ENCODE results near the gene PANX1.

The PANX1 gene

GRCh38 chr11:94181943-94182342, 53.3 kb downstream of the PANX1 start:
- no peaks in the 10 kb centered on the region for H3K9me3 ChIP-seq (ENCODE audit: control insufficient read depth, low read length)
- H3K27me3 ChIP-seq (replicated peaks; ENCODE audit: control insufficient read depth, insufficient read depth, low read length, poor library complexity, severe bottlenecking) = no peaks in the 10 kb centered on the region
- no peak for DNase-seq
- no peak overlapping the region for H3K4me3 ChIP-seq (ENCODE audit: insufficient read depth, low read depth, low read length, poor library complexity, severe bottlenecking)
- no peak overlapping the region for H3K27ac ChIP-seq (ENCODE audit: insufficient read depth, low read length, poor library complexity, severe bottlenecking)
- H3K36me3 ChIP-seq (ENCODE audit: control insufficient read depth, insufficient read depth, low read length) = peaks cover 21% of the 10 kb centered on the region
- no peaks in the 10 kb centered on the region for H3K4me1 ChIP-seq (ENCODE audit: control insufficient read depth, insufficient read depth, low read length, poor library complexity, severe bottlenecking)

- no peak for DNase-seq
- Histone ChIP-seq H3K36me3 (ENCODE audit: control insufficient read depth, insufficient read depth, low read length) (peaks cover 16% of the 10 kb centered on the region), H3K4me1 (ENCODE audit: control insufficient read depth, insufficient read depth, low read length, poor library complexity, severe bottlenecking) (no peaks in the 10 kb centered on the region), H3K27me3 (replicated peaks; ENCODE audit: control insufficient read depth, insufficient read depth, low read length, poor library complexity, severe bottlenecking) (no peaks in the 10 kb centered on the region), H3K27ac (ENCODE audit: insufficient read depth, low read length, poor library complexity, severe bottlenecking) (no peak overlapping the region), H3K4me3 (ENCODE audit: insufficient read depth, low read depth, low read length, poor library complexity, severe bottlenecking) (no peak overlapping the region), H3K9me3 (ENCODE audit: control insufficient read depth, low read length) (no peaks in the 10 kb centered on the region)
These were observed 54.7 kb downstream of the PANX1 start for GRCh38 chr11:94183251-94183885.

GRCh38 chr11:94183886-94184264, 55.2 kb downstream of the PANX1 start:
- Histone ChIP-seq H3K27ac (ENCODE audit: insufficient read depth, low read length, poor library complexity, severe bottlenecking) (no peak overlapping the region), H3K27me3 (replicated peaks; ENCODE audit: control insufficient read depth, insufficient read depth, low read length, poor library complexity, severe bottlenecking) (no peaks in the 10 kb centered on the region), H3K36me3 (ENCODE audit: control insufficient read depth, insufficient read depth, low read length) (peaks cover 11% of the 10 kb centered on the region), H3K9me3 (ENCODE audit: control insufficient read depth, low read length) (no peaks in the 10 kb centered on the region), H3K4me1 (ENCODE audit: control insufficient read depth, insufficient read depth, low read length, poor library complexity, severe bottlenecking) (no peaks in the 10 kb centered on the region), H3K4me3 (ENCODE audit: insufficient read depth, low read depth, low read length, poor library complexity, severe bottlenecking) (no peak overlapping the region)
- DNase-seq = no peak

GRCh38 chr11:94184362-94184761, 55.7 kb downstream of the PANX1 start:
- Histone ChIP-seq H3K4me1 (ENCODE audit: control insufficient read depth, insufficient read depth, low read length, poor library complexity, severe bottlenecking) (no peaks in the 10 kb centered on the region), H3K9me3 (ENCODE audit: control insufficient read depth, low read length) (no peaks in the 10 kb centered on the region), H3K27ac (ENCODE audit: insufficient read depth, low read length, poor library complexity, severe bottlenecking) (no peak overlapping the region), H3K36me3 (ENCODE audit: control insufficient read depth, insufficient read depth, low read length) (peaks cover 9% of the 10 kb centered on the region), H3K4me3 (ENCODE audit: insufficient read depth, low read depth, low read length, poor library complexity, severe bottlenecking) (no peak overlapping the region), H3K27me3 (replicated peaks; ENCODE audit: control insufficient read depth, insufficient read depth, low read length, poor library complexity, severe bottlenecking) (no peaks in the 10 kb centered on the region)
- DNase-seq = no peak

GRCh38 chr11:94184846-94185245, 56.2 kb downstream of the PANX1 start:
- no peaks in the 10 kb centered on the region for H3K4me1 ChIP-seq (ENCODE audit: control insufficient read depth, insufficient read depth, low read length, poor library complexity, severe bottlenecking)
- peaks cover 9% of the 10 kb centered on the region for H3K36me3 ChIP-seq (ENCODE audit: control insufficient read depth, insufficient read depth, low read length)
- no peak overlapping the region for H3K27ac ChIP-seq (ENCODE audit: insufficient read depth, low read length, poor library complexity, severe bottlenecking)
- DNase-seq = no peak
- no peak overlapping the region for H3K4me3 ChIP-seq (ENCODE audit: insufficient read depth, low read depth, low read length, poor library complexity, severe bottlenecking)
- H3K9me3 ChIP-seq (ENCODE audit: control insufficient read depth, low read length) = no peaks in the 10 kb centered on the region
- no peaks in the 10 kb centered on the region for H3K27me3 ChIP-seq (replicated peaks; ENCODE audit: control insufficient read depth, insufficient read depth, low read length, poor library complexity, severe bottlenecking)

- Histone ChIP-seq H3K4me1 (ENCODE audit: control insufficient read depth, insufficient read depth, low read length, poor library complexity, severe bottlenecking) (no peaks in the 10 kb centered on the region), H3K9me3 (ENCODE audit: control insufficient read depth, low read length) (no peaks in the 10 kb centered on the region), H3K4me3 (ENCODE audit: insufficient read depth, low read depth, low read length, poor library complexity, severe bottlenecking) (no peak overlapping the region), H3K27ac (ENCODE audit: insufficient read depth, low read length, poor library complexity, severe bottlenecking) (no peak overlapping the region), H3K36me3 (ENCODE audit: control insufficient read depth, insufficient read depth, low read length) (peaks cover 9% of the 10 kb centered on the region), H3K27me3 (replicated peaks; ENCODE audit: control insufficient read depth, insufficient read depth, low read length, poor library complexity, severe bottlenecking) (no peaks in the 10 kb centered on the region)
- DNase-seq = no peak
These were observed 56.9 kb downstream of the PANX1 start for GRCh38 chr11:94185416-94186084.

GRCh38 chr11:94186342-94187203, 57.9 kb downstream of the PANX1 start:
- no peak overlapping the region for H3K27ac ChIP-seq (ENCODE audit: insufficient read depth, low read length, poor library complexity, severe bottlenecking)
- no peaks in the 10 kb centered on the region for H3K4me1 ChIP-seq (ENCODE audit: control insufficient read depth, insufficient read depth, low read length, poor library complexity, severe bottlenecking)
- no peaks in the 10 kb centered on the region for H3K9me3 ChIP-seq (ENCODE audit: control insufficient read depth, low read length)
- no peak for DNase-seq
- H3K27me3 ChIP-seq (replicated peaks; ENCODE audit: control insufficient read depth, insufficient read depth, low read length, poor library complexity, severe bottlenecking) = no peaks in the 10 kb centered on the region
- peaks cover 4% of the 10 kb centered on the region for H3K36me3 ChIP-seq (ENCODE audit: control insufficient read depth, insufficient read depth, low read length)
- no peak overlapping the region for H3K4me3 ChIP-seq (ENCODE audit: insufficient read depth, low read depth, low read length, poor library complexity, severe bottlenecking)

GRCh38 chr11:94193288-94193687, 64.6 kb downstream of the PANX1 start:
- Histone ChIP-seq H3K27ac (ENCODE audit: insufficient read depth, low read length, poor library complexity, severe bottlenecking) (no peak overlapping the region), H3K4me3 (ENCODE audit: insufficient read depth, low read depth, low read length, poor library complexity, severe bottlenecking) (no peak overlapping the region), H3K9me3 (ENCODE audit: control insufficient read depth, low read length) (no peaks in the 10 kb centered on the region), H3K4me1 (ENCODE audit: control insufficient read depth, insufficient read depth, low read length, poor library complexity, severe bottlenecking) (no peaks in the 10 kb centered on the region), H3K36me3 (ENCODE audit: control insufficient read depth, insufficient read depth, low read length) (no peaks in the 10 kb centered on the region), H3K27me3 (replicated peaks; ENCODE audit: control insufficient read depth, insufficient read depth, low read length, poor library complexity, severe bottlenecking) (no peaks in the 10 kb centered on the region)
- DNase-seq = no peak

- DNase-seq = no peak
These were observed 66.1 kb downstream of the PANX1 start for GRCh38 chr11:94194712-94195111.

GRCh38 chr11:94196363-94196762, 67.7 kb downstream of the PANX1 start:
- H3K4me1 ChIP-seq (ENCODE audit: control insufficient read depth, insufficient read depth, low read length, poor library complexity, severe bottlenecking) = no peaks in the 10 kb centered on the region
- H3K36me3 ChIP-seq (ENCODE audit: control insufficient read depth, insufficient read depth, low read length) = no peaks in the 10 kb centered on the region

More at GRCh38 chr11:94194712-94195111, 66.1 kb downstream of the PANX1 start:
- H3K36me3 ChIP-seq (ENCODE audit: control insufficient read depth, insufficient read depth, low read length) = no peaks in the 10 kb centered on the region
- no peaks in the 10 kb centered on the region for H3K4me1 ChIP-seq (ENCODE audit: control insufficient read depth, insufficient read depth, low read length, poor library complexity, severe bottlenecking)
- H3K4me3 ChIP-seq (ENCODE audit: insufficient read depth, low read depth, low read length, poor library complexity, severe bottlenecking) = no peak overlapping the region
- no peaks in the 10 kb centered on the region for H3K9me3 ChIP-seq (ENCODE audit: control insufficient read depth, low read length)
- H3K27ac ChIP-seq (ENCODE audit: insufficient read depth, low read length, poor library complexity, severe bottlenecking) = no peak overlapping the region
- no peaks in the 10 kb centered on the region for H3K27me3 ChIP-seq (replicated peaks; ENCODE audit: control insufficient read depth, insufficient read depth, low read length, poor library complexity, severe bottlenecking)

More at GRCh38 chr11:94196363-94196762, 67.7 kb downstream of the PANX1 start:
- H3K4me3 ChIP-seq (ENCODE audit: insufficient read depth, low read depth, low read length, poor library complexity, severe bottlenecking) = no peak overlapping the region
- no peak for DNase-seq
- no peaks in the 10 kb centered on the region for H3K9me3 ChIP-seq (ENCODE audit: control insufficient read depth, low read length)
- no peaks in the 10 kb centered on the region for H3K27me3 ChIP-seq (replicated peaks; ENCODE audit: control insufficient read depth, insufficient read depth, low read length, poor library complexity, severe bottlenecking)
- no peak overlapping the region for H3K27ac ChIP-seq (ENCODE audit: insufficient read depth, low read length, poor library complexity, severe bottlenecking)

Data from effector memory CD4-positive, alpha-beta T cell (primary cell).